Measurements from ENCODE around the gene MTMR2. TPM values are rescaled to one million over a fixed set of nuclear protein-coding genes. Genes with fewer than 3 reads are reported as not detected.

MTMR2 gene
- total and polyA plus RNA-seq, 2 of the 13 experiments (the other 11 are each of a cell fraction or from before 2014, with no cell fraction given), result 12.7 to 22.3 TPM

GRCh38 chr11:95790123-95790932, 133.6 kb downstream of the MTMR2 start, which contains the start of gene CEP57 (continued):
- no peak for TF ChIP-seq PRDM4 (CRISPR knock-in tag; IDR thresholded peaks at IDR 0.05; ENCODE audit: borderline replicate concordance)
- TF ChIP-seq IRF1 (CRISPR knock-in tag; IDR thresholded peaks at IDR 0.05; ENCODE audit: low read depth), result no peak
- TF ChIP-seq ZBTB20 (CRISPR knock-in tag; IDR thresholded peaks at IDR 0.05; ENCODE audit: borderline replicate concordance, low read depth), result 0 out of 2 replicates have a peak, but pooled peaks have one; percentile 49
- no peak; the same call in 1 of the 2 replicates for TF ChIP-seq NCOA2 (CRISPR knock-in tag; IDR thresholded peaks at IDR 0.05)
- TF ChIP-seq ARNT2 (CRISPR knock-in tag; IDR thresholded peaks at IDR 0.05; ENCODE audit: low read depth), result 0 out of 2 replicates have a peak, but pooled peaks have one; percentile 26
- no peak for TF ChIP-seq ZNF710 (CRISPR knock-in tag; IDR thresholded peaks at IDR 0.05; ENCODE audit: borderline replicate concordance)
- TF ChIP-seq KDM5B (CRISPR knock-in tag; IDR thresholded peaks at IDR 0.05; ENCODE audit: borderline replicate concordance), result peak; percentile 45
- TF ChIP-seq NR2C2 (CRISPR knock-in tag; IDR thresholded peaks at IDR 0.05; ENCODE audit: borderline replicate concordance), result no peak; the same call in 1 of the 2 replicates
- TF ChIP-seq BCL3 (CRISPR knock-in tag; IDR thresholded peaks at IDR 0.05), result no peak; the same call in 1 of the 2 replicates
- TF ChIP-seq MLLT10 (CRISPR knock-in tag; IDR thresholded peaks at IDR 0.05), result no peak
- TF ChIP-seq BRF2 (CRISPR knock-in tag; IDR thresholded peaks at IDR 0.05), result peak; percentile 21; the same call in 1 of the 2 replicates
- TF ChIP-seq TBL1XR1 (IDR thresholded peaks at IDR 0.05; ENCODE audit: borderline replicate concordance, low read length, partially characterized antibody), result peak; percentile 14
- peak in 1 of 2 experiments; percentile 69; a peak in 2 of 4 replicates for TF ChIP-seq ATF4 (CRISPR knock-in tag; IDR thresholded peaks at IDR 0.05)
- no peak for TF ChIP-seq GABPA (IDR thresholded peaks at IDR 0.05; ENCODE audit: low read depth, low read length)
- TF ChIP-seq GABPA (CRISPR knock-in tag; IDR thresholded peaks at IDR 0.05; ENCODE audit: low read depth), result peak; percentile 74; the same call in 1 of the 2 replicates
- TF ChIP-seq KAT8 (CRISPR knock-in tag; IDR thresholded peaks at IDR 0.05), result peak; percentile 55
- no peak for TF ChIP-seq HDAC6 (IDR thresholded peaks at IDR 0.05; ENCODE audit: low read depth, low read length)

Data from HepG2 (cell line).